UCSD-AML1 (cell line): Measurements from ENCODE around the gene HOXA9.

Source experiments
- DNase-seq: peaks from one replicate; lab custom pipeline; 2025; ENCODE audit not compliant: unreplicated experiment; lab: John Stamatoyannopoulos, UW

The HOXA9 gene

GRCh38 chr7:27165089-27165995, at the start of gene HOXA9:
Gene HOXA9 (minus strand): TSS chr7:27165537. CDS start chr7:27165457, 80 bp downstream.
- DNase-seq = no peak

- DNase-seq = no peak
Observed at GRCh38 chr7:27214239-27214950, 49.1 kb upstream of the HOXA9 start.

GRCh38 chr7:27213433-27214238, 48.3 kb upstream of the HOXA9 start:
- no peak for DNase-seq

- DNase-seq = no peak
Observed at GRCh38 chr7:27212497-27213432, 47.4 kb upstream of the HOXA9 start.

- no peak for DNase-seq
Observed at GRCh38 chr7:27211764-27212204, 46.4 kb upstream of the HOXA9 start.

GRCh38 chr7:27211084-27211446, 45.7 kb upstream of the HOXA9 start:
- no peak for DNase-seq

GRCh38 chr7:27210441-27211083, 45.2 kb upstream of the HOXA9 start:
- DNase-seq = peak; percentile 13

GRCh38 chr7:27209933-27210440, 44.6 kb upstream of the HOXA9 start:
- no peak for DNase-seq

- DNase-seq = no peak
Observed at GRCh38 chr7:27208998-27209397, 43.7 kb upstream of the HOXA9 start.

- DNase-seq = no peak
Observed at GRCh38 chr7:27207348-27207985, 42.1 kb upstream of the HOXA9 start.

GRCh38 chr7:27205325-27206280, 40.3 kb upstream of the HOXA9 start:
- DNase-seq = no peak

GRCh38 chr7:27204851-27205322, 39.5 kb upstream of the HOXA9 start:
- DNase-seq = no peak

GRCh38 chr7:27203964-27204594, 38.7 kb upstream of the HOXA9 start:
- no peak for DNase-seq

GRCh38 chr7:27203365-27203953, 38.1 kb upstream of the HOXA9 start:
- DNase-seq = no peak

GRCh38 chr7:27202862-27203134, 37.5 kb upstream of the HOXA9 start:
- no peak for DNase-seq

- DNase-seq = no peak
Observed at GRCh38 chr7:27202018-27202861, 36.9 kb upstream of the HOXA9 start.
